ENCODE measurements around the gene NSDHL. TPM values are rescaled to one million over a fixed set of nuclear protein-coding genes. Genes with fewer than 3 reads are reported as not detected.

The NSDHL gene
- total RNA-seq, 1 donor = 15.9 TPM

GRCh38 chrX:152843852-152844251 is 13.0 kb downstream of the NSDHL start:
- DNase-seq (ENCODE audit: insufficient read length, low spot score, missing footprints) = no peak
- Histone ChIP-seq H3K9me3 (ENCODE audit: low read depth, low read length) (no peaks in the 10 kb centered on the region), H4K20me1 (ENCODE audit: insufficient read depth, low read length) (peaks cover 6% of the 10 kb centered on the region), H3K27ac (ENCODE audit: low read depth, low read length) (no peak overlapping the region), H3K4me1 (ENCODE audit: insufficient read depth, low read length) (no peaks in the 10 kb centered on the region), H3K27me3 (ENCODE audit: insufficient read depth, low read length) (no peaks in the 10 kb centered on the region), H3K4me2 (ENCODE audit: insufficient read depth, low read length) (no peak overlapping the region), H2AFZ (ENCODE audit: low read length) (no peak overlapping the region), H3K4me3 (ENCODE audit: insufficient read depth, low read length) (no peak overlapping the region), H3K79me2 (ENCODE audit: insufficient read depth, low read length) (peaks cover 52% of the 10 kb centered on the region), H3K36me3 (ENCODE audit: insufficient read depth, low read length) (no peaks in the 10 kb centered on the region)
- no peak for TF ChIP-seq CTCF (IDR thresholded peaks at IDR 0.05; ENCODE audit: extremely low read depth, low read depth, low read length)

GRCh38 chrX:152844256-152844655 is 13.4 kb downstream of the NSDHL start:
- H3K79me2 ChIP-seq (ENCODE audit: insufficient read depth, low read length) = peaks cover 52% of the 10 kb centered on the region
- no peak for DNase-seq (ENCODE audit: insufficient read length, low spot score, missing footprints)

DNA sequence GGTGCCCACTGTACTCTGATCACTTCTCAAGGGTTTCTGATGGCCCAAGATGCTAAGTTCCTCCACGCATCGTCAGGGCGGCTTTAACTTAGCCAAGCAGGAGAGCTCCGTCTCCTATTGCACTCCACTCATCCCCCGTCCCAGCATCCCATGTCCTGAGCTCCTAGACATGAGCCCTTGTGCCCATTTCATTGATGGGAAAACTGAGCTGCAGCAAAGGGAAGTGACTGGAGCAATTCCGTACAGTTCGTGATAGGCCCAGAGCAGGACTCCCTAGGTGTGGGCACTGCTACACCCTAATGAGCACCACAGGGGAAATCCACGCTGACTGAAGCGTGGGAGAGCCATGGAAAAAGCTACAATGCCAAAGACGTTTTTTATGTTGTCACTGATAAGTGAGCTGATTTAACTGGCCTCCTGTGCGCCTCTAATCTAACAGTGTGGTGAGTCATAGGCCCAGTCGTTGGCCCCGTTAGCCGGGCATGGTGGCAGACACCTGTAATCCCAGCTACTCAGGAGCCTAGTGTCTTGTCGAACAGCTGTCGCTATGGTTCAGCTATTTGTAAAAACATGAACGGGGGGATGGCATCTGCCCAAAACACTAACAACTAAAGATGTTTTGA is 14.9 kb downstream of the NSDHL start:
- H2AFZ ChIP-seq (ENCODE audit: low read length) = no peak overlapping the region
- no peak for DNase-seq (ENCODE audit: insufficient read length, low spot score, missing footprints)
- peaks cover 6% of the 10 kb centered on the region for H4K20me1 ChIP-seq (ENCODE audit: insufficient read depth, low read length)

More at GRCh38 chrX:152844256-152844655, 13.4 kb downstream of the NSDHL start:
- H3K36me3 ChIP-seq (ENCODE audit: insufficient read depth, low read length) = no peaks in the 10 kb centered on the region
- H3K4me3 ChIP-seq (ENCODE audit: insufficient read depth, low read length) = no peak overlapping the region
- no peak overlapping the region for H3K27ac ChIP-seq (ENCODE audit: low read depth, low read length)
- no peaks in the 10 kb centered on the region for H3K9me3 ChIP-seq (ENCODE audit: low read depth, low read length)
- no peak for TF ChIP-seq CTCF (IDR thresholded peaks at IDR 0.05; ENCODE audit: extremely low read depth, low read depth, low read length)
- no peak overlapping the region for H3K4me2 ChIP-seq (ENCODE audit: insufficient read depth, low read length)
- H4K20me1 ChIP-seq (ENCODE audit: insufficient read depth, low read length) = peaks cover 6% of the 10 kb centered on the region
- no peaks in the 10 kb centered on the region for H3K27me3 ChIP-seq (ENCODE audit: insufficient read depth, low read length)
- no peak overlapping the region for H2AFZ ChIP-seq (ENCODE audit: low read length)
- H3K4me1 ChIP-seq (ENCODE audit: insufficient read depth, low read length) = no peaks in the 10 kb centered on the region

DNA sequence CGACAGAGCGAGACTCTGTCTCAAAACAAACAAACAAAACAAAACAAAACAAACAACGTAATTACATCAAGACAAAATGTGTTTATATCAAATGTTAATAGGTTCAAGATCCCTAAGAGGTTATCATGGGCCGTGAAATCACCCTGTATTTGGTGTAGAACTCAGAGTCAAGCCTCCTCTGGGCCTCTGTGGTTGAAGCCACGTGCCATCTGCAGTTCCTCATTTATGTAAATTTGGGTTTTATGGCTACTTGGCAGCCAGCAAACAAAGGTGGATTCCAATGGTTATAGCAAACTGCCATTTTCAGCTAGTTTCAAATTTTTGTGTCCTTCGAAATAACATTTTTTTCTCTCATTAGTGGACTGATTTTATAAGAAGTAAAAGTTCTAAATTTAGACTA is 16.4 kb downstream of the NSDHL start:
- no peak overlapping the region for H2AFZ ChIP-seq (ENCODE audit: low read length)
- TF ChIP-seq CTCF (IDR thresholded peaks at IDR 0.05; ENCODE audit: extremely low read depth, low read depth, low read length) = no peak
- H3K36me3 ChIP-seq (ENCODE audit: insufficient read depth, low read length) = peaks cover 13% of the 10 kb centered on the region
- no peak overlapping the region for H3K4me2 ChIP-seq (ENCODE audit: insufficient read depth, low read length)
- no peak overlapping the region for H3K4me3 ChIP-seq (ENCODE audit: insufficient read depth, low read length)
- H3K9me3 ChIP-seq (ENCODE audit: low read depth, low read length) = no peaks in the 10 kb centered on the region
- DNase-seq (ENCODE audit: insufficient read length, low spot score, missing footprints) = no peak
- no peak overlapping the region for H3K27ac ChIP-seq (ENCODE audit: low read depth, low read length)
- peaks cover 37% of the 10 kb centered on the region for H3K79me2 ChIP-seq (ENCODE audit: insufficient read depth, low read length)
- H3K4me1 ChIP-seq (ENCODE audit: insufficient read depth, low read length) = no peaks in the 10 kb centered on the region
- peaks cover 6% of the 10 kb centered on the region for H4K20me1 ChIP-seq (ENCODE audit: insufficient read depth, low read length)
- H3K27me3 ChIP-seq (ENCODE audit: insufficient read depth, low read length) = no peaks in the 10 kb centered on the region

More for the DNA sequence above, 14.9 kb downstream of the NSDHL start:
- no peak for TF ChIP-seq CTCF (IDR thresholded peaks at IDR 0.05; ENCODE audit: extremely low read depth, low read depth, low read length)
- no peak overlapping the region for H3K27ac ChIP-seq (ENCODE audit: low read depth, low read length)
- H3K9me3 ChIP-seq (ENCODE audit: low read depth, low read length) = no peaks in the 10 kb centered on the region
- no peaks in the 10 kb centered on the region for H3K4me1 ChIP-seq (ENCODE audit: insufficient read depth, low read length)
- H3K27me3 ChIP-seq (ENCODE audit: insufficient read depth, low read length) = no peaks in the 10 kb centered on the region
- peaks cover 13% of the 10 kb centered on the region for H3K36me3 ChIP-seq (ENCODE audit: insufficient read depth, low read length)
- H3K4me3 ChIP-seq (ENCODE audit: insufficient read depth, low read length) = no peak overlapping the region
- peaks cover 49% of the 10 kb centered on the region for H3K79me2 ChIP-seq (ENCODE audit: insufficient read depth, low read length)
- H3K4me2 ChIP-seq (ENCODE audit: insufficient read depth, low read length) = no peak overlapping the region

All from osteoblast (primary cell).